ENCODE data around the gene DGKH.
"Not testable (repeated sequence)": the region's sequence is repeated elsewhere in the genome, so short reads cannot be mapped to it uniquely, and the experiment has no call there.

The DGKH gene

DNA sequence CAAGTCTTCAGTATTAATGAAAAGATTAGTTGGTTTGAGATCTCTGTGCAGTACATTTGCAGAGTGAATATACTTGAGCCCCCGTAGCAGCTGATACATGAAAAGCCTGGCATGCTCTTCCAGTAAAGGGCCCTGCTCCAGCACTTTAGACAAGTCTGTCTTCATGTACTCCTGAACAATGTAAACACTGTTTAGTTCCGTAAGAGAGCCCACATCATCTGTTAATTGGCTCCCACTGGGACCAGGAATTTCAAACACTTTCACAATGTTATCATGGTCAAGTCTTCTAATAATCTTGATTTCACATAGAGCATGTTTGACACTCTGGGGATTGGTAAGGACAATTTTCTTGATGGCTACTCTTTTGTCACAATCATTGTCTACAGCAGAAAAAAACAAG lies 22.2 kb downstream of the DGKH start:
- DNase-seq (ENCODE audit: low read depth in 3 of 3) = not testable (repeated sequence)

DNA sequence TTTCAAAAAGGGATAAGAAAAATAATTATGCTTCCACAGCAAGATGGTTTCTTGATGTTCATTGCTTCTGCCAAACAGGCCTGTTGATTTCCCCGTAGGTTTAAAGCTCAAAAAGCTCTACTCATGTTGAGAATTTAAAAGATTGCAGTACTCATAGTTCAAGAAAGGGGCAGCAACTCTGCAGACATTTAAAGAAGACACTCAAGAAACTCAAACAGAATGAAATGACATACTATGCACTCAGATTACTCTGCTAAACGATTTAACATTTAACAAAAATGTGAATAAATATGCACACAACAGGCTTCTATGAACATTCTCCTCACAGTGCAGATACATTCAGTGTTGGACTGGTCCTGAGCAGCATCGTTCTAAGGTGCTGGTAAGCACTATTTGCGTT lies 22.7 kb downstream of the DGKH start:
- DNase-seq (ENCODE audit: low read depth in 3 of 3) = not testable (repeated sequence)

GRCh38 chr13:42071672-42072419 lies 23.4 kb downstream of the DGKH start:
- DNase-seq (ENCODE audit: low read depth in 3 of 3) = no peak

- DNase-seq (ENCODE audit: low read depth in 3 of 3) = no peak
These were observed 25.2 kb downstream of the DGKH start for GRCh38 chr13:42073683-42074082.

DNA sequence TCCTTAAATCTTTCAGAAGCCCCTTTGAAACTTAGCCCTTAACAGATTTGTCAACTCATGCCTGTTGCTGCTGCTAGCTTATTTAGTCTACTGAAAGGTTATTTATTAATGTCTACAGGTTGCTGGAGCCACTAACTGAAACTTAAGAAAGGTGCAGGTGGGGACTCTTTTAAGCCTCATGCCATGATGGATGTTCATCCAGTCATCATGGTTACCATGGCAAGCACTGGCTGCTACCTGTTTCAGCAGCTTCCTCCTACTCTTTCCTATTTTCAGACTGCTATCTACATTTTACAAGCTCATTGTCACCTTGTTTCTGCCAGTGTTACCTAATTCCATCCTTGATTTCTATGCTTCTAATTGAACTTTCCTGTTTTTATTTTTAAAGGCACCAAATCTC lies 27.1 kb downstream of the DGKH start:
- no peak for DNase-seq (ENCODE audit: low read depth in 3 of 3)

GRCh38 chr13:42076309-42076713 lies 27.9 kb downstream of the DGKH start:
- no peak for DNase-seq (ENCODE audit: low read depth in 3 of 3)

GRCh38 chr13:42078128-42078808 lies 29.8 kb downstream of the DGKH start:
- no peak for DNase-seq (ENCODE audit: low read depth in 3 of 3)

DNA sequence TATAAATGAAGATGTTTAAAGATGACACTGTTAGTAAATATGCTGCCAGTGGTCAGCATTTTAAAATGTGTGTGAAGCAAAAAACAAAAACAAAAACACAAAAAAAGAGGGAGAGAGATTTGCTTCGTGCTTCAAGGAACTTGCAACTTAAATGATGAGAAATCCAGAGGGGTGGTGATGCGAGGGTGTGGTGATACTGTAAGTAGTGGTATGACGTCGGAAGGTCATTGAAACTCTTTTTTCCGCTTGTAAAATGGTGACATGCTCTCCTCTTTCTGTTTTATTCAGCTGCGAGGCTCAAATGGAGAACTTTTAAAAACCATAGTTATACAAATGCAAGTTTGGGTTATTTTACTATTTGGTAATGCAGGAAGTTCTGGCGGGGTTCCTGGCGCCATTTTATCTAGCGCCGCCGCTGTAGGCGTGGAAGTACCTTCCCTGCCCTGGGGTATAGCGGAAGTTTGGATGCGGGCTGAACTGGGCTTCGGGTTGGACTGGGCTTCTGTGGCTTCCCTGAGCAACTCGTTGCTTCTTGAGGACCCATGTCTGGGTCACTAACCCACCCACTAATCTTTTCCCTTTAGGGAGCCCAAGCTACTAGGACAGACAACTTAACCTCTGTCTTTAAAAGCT lies 34.8 kb downstream of the DGKH start:
- no peak for DNase-seq (ENCODE audit: low read depth in 3 of 3)

GRCh38 chr13:42084722-42085121 lies 36.3 kb downstream of the DGKH start:
- DNase-seq (ENCODE audit: low read depth in 3 of 3) = no peak

- no peak for DNase-seq (ENCODE audit: low read depth in 3 of 3)
These were observed 38.1 kb downstream of the DGKH start for GRCh38 chr13:42086582-42086981.

DNA sequence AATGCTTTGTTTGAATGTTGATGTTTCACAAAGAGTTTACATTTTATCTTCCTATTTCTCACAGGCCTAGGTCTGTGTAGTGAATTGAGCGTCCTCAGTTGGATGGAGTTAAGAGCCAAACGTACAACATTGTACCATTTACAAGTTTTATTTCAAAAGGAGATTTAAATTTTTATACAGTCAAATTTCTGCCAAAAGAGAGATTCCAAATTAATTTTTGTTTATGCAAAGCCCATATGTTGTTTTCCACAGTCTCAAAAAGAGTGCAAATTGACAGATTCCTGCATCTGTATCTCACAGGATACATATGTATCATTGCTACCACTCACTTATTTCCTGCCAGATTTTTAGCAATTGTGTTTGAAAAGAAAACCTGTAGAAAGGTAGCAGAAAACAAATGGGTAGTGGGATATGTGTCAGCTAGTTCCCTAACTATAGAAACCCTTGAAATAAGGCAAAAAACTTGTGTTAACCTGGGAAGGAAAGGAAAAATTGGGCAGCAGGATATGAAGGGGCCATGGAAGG lies 46.1 kb downstream of the DGKH start:
- DNase-seq (ENCODE audit: low read depth in 3 of 3) = no peak

DNA sequence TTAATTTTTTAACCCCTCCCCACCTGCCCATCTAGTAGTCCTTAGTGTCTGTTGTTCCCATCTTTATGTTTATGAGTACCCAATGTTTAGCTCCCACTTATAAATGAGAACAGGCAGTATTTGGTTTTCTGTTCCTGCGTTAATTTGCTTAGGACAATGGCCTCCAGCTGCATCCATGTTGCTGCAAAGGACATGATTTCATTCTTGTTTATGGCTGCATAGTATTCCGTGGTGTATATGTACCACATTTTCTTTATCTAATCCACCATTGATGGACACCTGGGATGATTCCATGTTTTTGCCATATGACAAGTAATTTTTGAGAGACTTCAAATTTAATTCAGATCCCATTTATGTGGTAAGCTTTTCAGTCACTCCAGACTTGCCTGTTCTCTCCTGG lies 47.8 kb downstream of the DGKH start:
- not testable (repeated sequence) for DNase-seq (ENCODE audit: low read depth in 3 of 3)

GRCh38 chr13:42099962-42100675 lies 51.7 kb downstream of the DGKH start:
- no peak for DNase-seq (ENCODE audit: low read depth in 3 of 3)

GRCh38 chr13:42100960-42101359 lies 52.5 kb downstream of the DGKH start:
- DNase-seq (ENCODE audit: low read depth in 3 of 3) = no peak

- no peak for DNase-seq (ENCODE audit: low read depth in 3 of 3)
These were observed 53.6 kb downstream of the DGKH start for GRCh38 chr13:42101821-42102585.

GRCh38 chr13:42102961-42103865 lies 54.8 kb downstream of the DGKH start:
- no peak for DNase-seq (ENCODE audit: low read depth in 3 of 3)

- no peak for DNase-seq (ENCODE audit: low read depth in 3 of 3)
These were observed 58.5 kb downstream of the DGKH start for GRCh38 chr13:42106998-42107397.

DNA sequence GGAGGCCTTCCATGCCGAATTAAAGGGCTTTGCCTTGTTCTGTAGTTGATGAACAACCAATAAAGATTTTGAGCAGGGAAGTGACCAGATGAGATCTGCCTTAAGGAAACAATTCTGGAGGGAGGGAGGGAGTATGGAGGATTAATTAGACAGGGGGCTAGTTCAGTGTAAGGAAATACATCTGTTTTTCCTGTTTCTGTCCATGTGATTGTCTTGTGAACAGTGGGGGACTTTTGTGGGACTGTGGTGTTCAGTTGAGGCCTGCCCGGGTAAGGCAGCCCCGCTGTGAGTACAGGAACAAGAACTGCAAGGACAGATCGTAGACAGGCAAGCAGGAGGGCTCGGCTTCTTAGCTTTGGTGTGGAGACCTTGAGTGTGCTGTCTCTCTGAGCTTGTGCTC lies 59.0 kb downstream of the DGKH start:
- no peak for DNase-seq (ENCODE audit: low read depth in 3 of 3)

GRCh38 chr13:42108217-42108616 lies 59.8 kb downstream of the DGKH start:
- DNase-seq (ENCODE audit: low read depth in 3 of 3) = no peak

DNA sequence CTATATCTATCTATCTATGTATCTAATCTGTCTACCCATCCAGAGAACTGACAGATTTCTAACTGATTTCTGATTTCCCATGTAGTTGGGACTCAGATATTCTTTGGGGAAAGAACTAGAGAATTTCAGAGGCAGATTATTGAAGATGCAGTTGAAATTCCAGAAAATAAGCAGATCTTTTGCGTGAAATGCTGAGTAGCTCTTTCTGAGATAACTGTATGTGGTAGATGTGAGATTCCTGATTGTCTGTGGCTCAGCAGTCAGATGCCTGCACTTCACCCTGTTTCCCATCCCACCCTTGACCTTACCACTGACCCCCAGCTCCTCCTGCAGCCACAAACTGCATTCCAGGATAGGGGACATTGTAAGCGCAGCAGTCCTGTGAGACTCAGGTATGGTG lies 61.5 kb downstream of the DGKH start:
- no peak for DNase-seq (ENCODE audit: low read depth in 3 of 3)

Data from stimulated activated CD4-positive, alpha-beta T cell treated with anti-CD3 and anti-CD28 coated beads, TNF-alpha, amount 100 ng/mL, for 48 hours (primary cell).